Camera-type eye (tissue), 1 donor: Measurements from ENCODE around the gene OR12D2. TPM values are rescaled to one million over a fixed set of nuclear protein-coding genes. Genes with fewer than 3 reads are reported as not detected.

Source experiments
- total RNA-seq: library from RNA; depleted of rRNA; stranded (reverse); fragments of >200 nt; gene quantifications from one replicate; pipeline ENCODE4 v1.2.3, GENCODE V29; 2014

The OR12D2 gene
- not detected for total RNA-seq

GRCh38 chr6:29395331-29395730, at the start of gene OR12D2:
Gene OR12D2, plus strand, starts transcription at chr6:29395631. Its CDS starts 1,069 bp downstream, at chr6:29396700.

GRCh38 chr6:29368765-29369164, 26.7 kb upstream of the OR12D2 start, which contains the start of gene OR5V1:
Gene OR5V1, minus strand, starts transcription at chr6:29368865. Its CDS starts 12,670 bp downstream, at chr6:29356195.

GRCh38 chr6:29375191-29375590, 20.2 kb upstream of the OR12D2 start, which contains the start of gene OR12D3:
Gene OR12D3, minus strand, starts transcription at chr6:29375291. Its CDS starts 4 bp downstream, at chr6:29375287.

GRCh38 chr6:29414588-29414987, 19.2 kb downstream of the OR12D2 start, which contains the start of gene OR12D1:
Gene OR12D1, plus strand, starts transcription at chr6:29414928.

GRCh38 chr6:29439006-29439405, 43.6 kb downstream of the OR12D2 start, which contains the start of gene OR10C1:
Gene OR10C1, plus strand, starts transcription at chr6:29439306. Its CDS starts 710 bp downstream, at chr6:29440016.

Other genes with a start within 250 kb of the OR12D2 start
- not detected for gene OR2J2, start 224.7 kb upstream of the OR12D2 start, total RNA-seq
- gene OR14J1, start 93.9 kb upstream of the OR12D2 start, total RNA-seq = not detected
- not detected for gene OR5V1, start 26.8 kb upstream of the OR12D2 start, total RNA-seq
- not detected for gene OR12D3, start 20.3 kb upstream of the OR12D2 start, total RNA-seq
- not detected for gene OR12D1, start 19.3 kb downstream of the OR12D2 start, total RNA-seq
- gene OR10C1, start 43.7 kb downstream of the OR12D2 start, total RNA-seq = not detected
- not detected for gene OR11A1, start 61.4 kb downstream of the OR12D2 start, total RNA-seq
- not detected for gene OR2H1, start 61.5 kb downstream of the OR12D2 start, total RNA-seq
- gene MAS1L, start 92.3 kb downstream of the OR12D2 start, total RNA-seq = 0.33 TPM
- not detected for gene UBD, start 164.1 kb downstream of the OR12D2 start, total RNA-seq
- not detected for gene OR2H2, start 189.5 kb downstream of the OR12D2 start, total RNA-seq
- gene GABBR1, start 237.6 kb downstream of the OR12D2 start, total RNA-seq = 81.5 TPM